H9 (cell line): ENCODE data around the gene CKMT2. TPM values are rescaled to one million over a fixed set of nuclear protein-coding genes. Genes with fewer than 3 reads are reported as not detected.

Source experiments
- DNase-seq: peaks from one replicate; pipeline ENCODE4 v3.0.0-alpha.2; 2017
- H2AFZ ChIP-seq: one replicate; pipeline ENCODE4 v1.6.1; 2013; ENCODE audit warnings: mild to moderate bottlenecking, low read length, control low read depth, moderate library complexity
- H2AK5ac ChIP-seq: 2 replicates; pipeline ENCODE4 v1.6.1; 2013; ENCODE audit warnings: low read length, control low read depth, mixed read lengths; ENCODE audit not compliant: insufficient read length
- H2BK120ac ChIP-seq: one replicate; pipeline ENCODE4 v1.6.1; 2013; ENCODE audit warnings: low read depth, mild to moderate bottlenecking, low read length, control low read depth, inconsistent platforms; ENCODE audit not compliant: poor library complexity, severe bottlenecking
- H2BK12ac ChIP-seq: 2 replicates; pipeline ENCODE4 v1.6.1; 2013; ENCODE audit warnings: low read length, control low read depth, mixed read lengths, low read depth; ENCODE audit not compliant: insufficient read length
- H2BK15ac ChIP-seq: 2 replicates; pipeline ENCODE4 v1.6.1; 2013; ENCODE audit warnings: low read depth, low read length, control low read depth
- H2BK20ac ChIP-seq: one replicate; pipeline ENCODE4 v1.6.1; 2013; ENCODE audit warnings: low read depth, mild to moderate bottlenecking, low read length, control low read depth, inconsistent platforms; ENCODE audit not compliant: poor library complexity, severe bottlenecking
- H2BK5ac ChIP-seq: 2 replicates; pipeline ENCODE4 v1.6.1; 2013; ENCODE audit warnings: low read length, control low read depth, mixed read lengths; ENCODE audit not compliant: insufficient read length
- H3K14ac ChIP-seq: 2 replicates; pipeline ENCODE4 v1.6.1; 2013; ENCODE audit warnings: low read length, control low read depth; ENCODE audit not compliant: insufficient read depth
- H3K18ac ChIP-seq: 2 replicates; pipeline ENCODE4 v1.6.1; 2013; ENCODE audit warnings: low read depth, mild to moderate bottlenecking, mixed read lengths, low read length, control low read depth; ENCODE audit not compliant: insufficient read length
- H3K23ac ChIP-seq: 2 replicates; pipeline ENCODE4 v1.6.1; 2013; ENCODE audit warnings: low read length, control low read depth, mixed read lengths, low read depth; ENCODE audit not compliant: insufficient read length
- H3K23me2 ChIP-seq: 2 replicates; pipeline ENCODE4 v1.6.1; 2013; ENCODE audit warnings: low read depth, mild to moderate bottlenecking, mixed read lengths, low read length, control low read depth; ENCODE audit not compliant: insufficient read length, poor library complexity, severe bottlenecking
- H3K27ac ChIP-seq: 2 replicates; pipeline ENCODE4 v1.5.1; 2013; ENCODE audit warnings: low read length, control low read depth, mixed read lengths, low read depth; ENCODE audit not compliant: insufficient read length
- H3K27me3 ChIP-seq: 2 replicates; pipeline ENCODE4 v1.6.1; 2013; ENCODE audit warnings: low read length, control low read depth, inconsistent platforms; ENCODE audit not compliant: insufficient read depth
- H3K4ac ChIP-seq: 2 replicates; pipeline ENCODE4 v1.6.1; 2013; ENCODE audit warnings: low read depth, mild to moderate bottlenecking, control low read depth, inconsistent platforms, low read length, moderate library complexity
- H3K4me1 ChIP-seq: 2 replicates; pipeline ENCODE4 v1.6.1; 2013; ENCODE audit warnings: low read length, control low read depth, inconsistent platforms; ENCODE audit not compliant: insufficient read depth
- H3K4me2 ChIP-seq: 2 replicates; pipeline ENCODE4 v1.6.1; 2013; ENCODE audit warnings: low read length, control low read depth, mixed read lengths; ENCODE audit not compliant: insufficient read length, insufficient read depth
- H3K56ac ChIP-seq: 2 replicates; pipeline ENCODE4 v1.6.1; 2013; ENCODE audit warnings: low read depth, mild to moderate bottlenecking, mixed read lengths, low read length, control low read depth; ENCODE audit not compliant: insufficient read length
- H3K79me1 ChIP-seq: 2 replicates; pipeline ENCODE4 v1.6.1; 2013; ENCODE audit warnings: low read depth, mild to moderate bottlenecking, moderate library complexity, low read length, control low read depth, inconsistent platforms; ENCODE audit not compliant: insufficient read depth, poor library complexity, severe bottlenecking
- H3K79me2 ChIP-seq: 2 replicates; pipeline ENCODE4 v1.6.1; 2013; ENCODE audit warnings: low read length, control low read depth, inconsistent platforms; ENCODE audit not compliant: insufficient read depth
- H3K9ac ChIP-seq: 2 replicates; pipeline ENCODE4 v1.6.1; 2013; ENCODE audit warnings: low read length, control low read depth, mixed read lengths; ENCODE audit not compliant: insufficient read length; ENCODE audit errors: extremely low read depth
- H3K9me3 ChIP-seq: one replicate; pipeline ENCODE4 v1.6.1; 2013; ENCODE audit warnings: low read depth, low read length, inconsistent platforms; ENCODE audit not compliant: control insufficient read depth
- H3T11ph ChIP-seq: one replicate; pipeline ENCODE4 v1.6.1; 2013; ENCODE audit warnings: mild to moderate bottlenecking, low read length, control low read depth, inconsistent platforms
- H4K20me1 ChIP-seq: one replicate; pipeline ENCODE4 v1.6.1; 2013; ENCODE audit not compliant: control insufficient read depth, insufficient read length, insufficient read depth
- H4K5ac ChIP-seq: 2 replicates; pipeline ENCODE4 v1.6.1; 2013; ENCODE audit warnings: low read depth, mild to moderate bottlenecking, mixed read lengths, low read length, control low read depth; ENCODE audit not compliant: insufficient read length
- H4K8ac ChIP-seq: replicated peaks from 2 replicates; pipeline ENCODE4 v1.6.1; 2013; ENCODE audit warnings: low read length, control low read depth, mixed read lengths, low read depth; ENCODE audit not compliant: insufficient read length
- H4K91ac ChIP-seq: 2 replicates; pipeline ENCODE4 v1.6.1; 2013; ENCODE audit warnings: low read depth, mild to moderate bottlenecking, moderate library complexity, mixed read lengths, low read length, control low read depth; ENCODE audit not compliant: insufficient read length
- H3K27ac Mint-ChIP-seq, 3 experiments: 2 replicates in 2 of 3; 3 replicates in 1 of 3; pipeline ENCODE4 v1.8.0; 2020 to 2021; ENCODE audit warnings: mixed read lengths in 3 of 3, mild to moderate bottlenecking in 1 of 3, moderate library complexity in 1 of 3
- H3K27me3 Mint-ChIP-seq: 2 replicates; pipeline ENCODE4 v1.8.0; 2021; ENCODE audit warnings: low read depth, mild to moderate bottlenecking, moderate library complexity, mixed read lengths
- H3K36me3 Mint-ChIP-seq, 3 experiments: 2 replicates in 2 of 3; 3 replicates in 1 of 3; pipeline ENCODE4 v1.8.0; 2020 to 2021; ENCODE audit warnings: low read depth in 3 of 3, mixed read lengths in 3 of 3; ENCODE audit not compliant: insufficient read depth in 1 of 3
- H3K4me1 Mint-ChIP-seq, 2 experiments: 2 replicates each; pipeline ENCODE4 v1.8.0; 2020; ENCODE audit warnings: mixed read lengths in 2 of 2
- H3K4me3 Mint-ChIP-seq, 2 experiments: 2 replicates in 1 of 2; 3 replicates in 1 of 2; pipeline ENCODE4 v1.8.0; 2020 to 2021; ENCODE audit warnings: mild to moderate bottlenecking in 2 of 2, mixed read lengths in 2 of 2, moderate library complexity in 1 of 2
- H3K9me3 Mint-ChIP-seq, 2 experiments: 2 replicates in 1 of 2; 3 replicates in 1 of 2; pipeline ENCODE4 v1.8.0; 2020; ENCODE audit warnings: mild to moderate bottlenecking in 2 of 2, mixed read lengths in 2 of 2, moderate library complexity in 1 of 2
- CTCF ChIP-seq: fragments of 200-600 bp; sonication (generic); conservative IDR thresholded peaks from 3 replicates; pipeline ENCODE4 v1.8.0; 2021; ENCODE audit warnings: antibody characterized with exemption, mild to moderate bottlenecking
- WGBS: extraction: QIAGEN DNeasy Blood & Tissue Kit; methylation state at CpG from one replicate; pipeline ENCODE4 v1.1.7; 2013; ENCODE audit warnings: missing lambda C conversion rate, low lambda C conversion rate, mixed read lengths; ENCODE audit not compliant: insufficient read length; ENCODE audit errors: extremely low coverage; 5-methylcytosine and 5-hydroxymethylcytosine counted together
- total RNA-seq: library from RNA; stranded (reverse); gene quantifications from 2 replicates; pipeline ENCODE4 v1.2.1, GENCODE V29; 2021

The CKMT2 gene
- total RNA-seq, 1 experiment from 2014 or later, result 1.8 TPM

- H3K27ac Mint-ChIP-seq, result no peak overlapping the region
- Histone ChIP-seq H2BK20ac (no peak overlapping the region), H3K4me2 (no peak overlapping the region), H2BK120ac (no peak overlapping the region), H3K79me1 (peaks cover 7% of the 10 kb centered on the region), H3K9ac (no peak overlapping the region), H3K23ac (no peak overlapping the region), H3K9me3 (peaks cover 10% of the 10 kb centered on the region), H2BK5ac (no peak overlapping the region), H3T11ph (no peak overlapping the region), H4K5ac (no peak overlapping the region), H2BK15ac (no peak overlapping the region), H3K14ac (no peak overlapping the region), H2AK5ac (no peak overlapping the region), H4K20me1 (no peaks in the 10 kb centered on the region), H3K27me3 (no peaks in the 10 kb centered on the region), H3K23me2 (no peaks in the 10 kb centered on the region), H2AFZ (no peak overlapping the region), H4K91ac (no peak overlapping the region), H3K18ac (no peak overlapping the region), H3K79me2 (peaks cover 21% of the 10 kb centered on the region; the same call in 1 of the 2 replicates), H3K4ac (no peak overlapping the region), H3K56ac (no peak overlapping the region), H2BK12ac (no peak overlapping the region), H3K27ac (no peak overlapping the region), H3K4me1 (no peaks in the 10 kb centered on the region; the same call in 1 of the 2 replicates), H4K8ac (no peak overlapping the region)
- H3K9me3 Mint-ChIP-seq, result peaks cover 24 to 29% of the 10 kb centered on the region in 2 experiments
- H3K4me3 Mint-ChIP-seq, result no peak overlapping the region
- peaks cover 27 to 43% (median 42%) of the 10 kb centered on the region in 3 experiments for H3K36me3 Mint-ChIP-seq
- H3K27me3 Mint-ChIP-seq, result no peaks in the 10 kb centered on the region; the same call in 1 of the 2 replicates
- no peak for TF ChIP-seq CTCF
- DNase-seq, result no peak
- no CpG with 5 or more reads among the region's 1 CpG for WGBS
- H3K4me1 Mint-ChIP-seq, result no peaks in the 10 kb centered on the region
Measured at GRCh38 chr5:81290146-81290545, 57.0 kb downstream of the CKMT2 start.
